T-helper 2 cell treated with Interferon-gamma antibody and Interleukin-4, amounts not matched to agents 100 ng/mL and 5 ng/mL, for 36 hours (primary cell): ENCODE results near the gene FMOD. TPM values are rescaled to one million over a fixed set of nuclear protein-coding genes. Genes with fewer than 3 reads are reported as not detected.

Source experiments
- intact Hi-C: fragments of 100-400 bp; cut with micrococcal nuclease; formaldehyde crosslinking; loops from one replicate; pipeline ENCODE4 v1.15.1; 2023
- total RNA-seq: library from RNA; stranded (reverse); gene quantifications from 2 replicates; pipeline ENCODE4 v1.2.3, GENCODE V29; 2022

Gene FMOD
- total RNA-seq: 0.07 TPM in 1 of 2 replicates, not detected in the other

- intact Hi-C loops: no loop called here
Observed at GRCh38 chr1:203351037-203351625, at the start of gene FMOD. Gene FMOD (minus strand): TSS chr1:203351122. CDS start chr1:203348270, 2,852 bp downstream.

GRCh38 chr1:203396595-203397194 lies 45.8 kb upstream of the FMOD start:
- intact Hi-C loops: no loop called here

- intact Hi-C loops: no loop called here
Observed at GRCh38 chr1:203395751-203396150, 44.8 kb upstream of the FMOD start.

GRCh38 chr1:203390298-203390697 lies 39.4 kb upstream of the FMOD start:
- intact Hi-C loops: no loop called here

- intact Hi-C loops: no loop called here
Observed at GRCh38 chr1:203388683-203389082, 37.8 kb upstream of the FMOD start.

GRCh38 chr1:203382026-203382425 lies 31.1 kb upstream of the FMOD start:
- intact Hi-C loops: no loop called here

GRCh38 chr1:203381151-203381751 lies 30.3 kb upstream of the FMOD start:
- intact Hi-C loops: no loop called here

- intact Hi-C loops: no loop called here
Observed at GRCh38 chr1:203380420-203381150, 29.7 kb upstream of the FMOD start.

GRCh38 chr1:203379825-203380224 lies 28.9 kb upstream of the FMOD start:
- intact Hi-C loops: no loop called here

- intact Hi-C loops: no loop called here
Observed at GRCh38 chr1:203378556-203379245, 27.8 kb upstream of the FMOD start.

- intact Hi-C loops: no loop called here
Observed at GRCh38 chr1:203373991-203374390, 23.1 kb upstream of the FMOD start.

- intact Hi-C loops: no loop called here
Observed at GRCh38 chr1:203373002-203373401, 22.1 kb upstream of the FMOD start.

- intact Hi-C loops: no loop called here
Observed at GRCh38 chr1:203371288-203371687, 20.4 kb upstream of the FMOD start.

- intact Hi-C loops: no loop called here
Observed at GRCh38 chr1:203369666-203370065, 18.7 kb upstream of the FMOD start.

- intact Hi-C loops: no loop called here
Observed at GRCh38 chr1:203368624-203369451, 17.9 kb upstream of the FMOD start.

GRCh38 chr1:203367057-203367456 lies 16.1 kb upstream of the FMOD start:
- intact Hi-C loops: no loop called here

GRCh38 chr1:203366476-203366875 lies 15.6 kb upstream of the FMOD start:
- intact Hi-C loops: no loop called here

GRCh38 chr1:203364806-203365205 lies 13.9 kb upstream of the FMOD start:
- intact Hi-C loops: no loop called here

- intact Hi-C loops: no loop called here
Observed at GRCh38 chr1:203364094-203364801, 13.3 kb upstream of the FMOD start.

- intact Hi-C loops: no loop called here
Observed at GRCh38 chr1:203362720-203363025, 11.8 kb upstream of the FMOD start.
